GM12878 (cell line): ENCODE measurements around the gene MYLIP. TPM values are rescaled to one million over a fixed set of nuclear protein-coding genes. Genes with fewer than 3 reads are reported as not detected.

Source experiments
- ATAC-seq: fragments of 200-7000 bp; cut with Tn5 transposase; 3 replicates; pipeline ENCODE4 v1.9.1; 2020; ENCODE audit warnings: mild to moderate bottlenecking, moderate library complexity
- BruUV-seq: library from RNA; stranded (reverse); fragments of 400-500 nt; replicated peaks from 2 replicates; lab custom pipeline; 2021; lab: Mats Ljungman, UMichigan
- CTCF ChIA-PET: fragments of 300-600 bp; sonication (Branson Sonifier 250); formaldehyde crosslinking; extraction: SDS; loops from one replicate; lab custom pipeline; 2021; ENCODE audit warnings: inconsistent platforms; lab: Yijun Ruan, JAX
- POLR2A ChIA-PET: fragments of 350-600 bp; formaldehyde crosslinking; extraction: SDS; loops from one replicate; lab custom pipeline; 2021; ENCODE audit warnings: inconsistent platforms; lab: Charles Lee
- RAD21 ChIA-PET: fragments of 300-600 bp; sonication (Branson Sonifier 250); formaldehyde crosslinking; loops from one replicate; lab custom pipeline; 2023; ENCODE audit warnings: antibody characterized with exemption; ENCODE audit not compliant: unreplicated experiment; lab: Charles Lee
- SMC1A ChIA-PET: fragments of 300-600 bp; sonication (Branson Sonifier 250); formaldehyde crosslinking; loops from one replicate; lab custom pipeline; 2023; ENCODE audit not compliant: unreplicated experiment, uncharacterized antibody; lab: Charles Lee
- DNase-seq: peaks from one replicate; pipeline ENCODE4 v3.0.0-alpha.2; 2011; ENCODE audit warnings: low read depth, low spot score
- FAIRE-seq: peaks from 3 replicates; lab custom pipeline; 2011; peaks lifted over from hg19 to GRCh38; lab: Jason Lieb, UNC
- H2AFZ ChIP-seq: 2 replicates; pipeline ENCODE4 v1.6.0; 2011; ENCODE audit warnings: low read depth, low read length, control low read depth; ENCODE audit not compliant: control insufficient read depth
- H3K27ac ChIP-seq: 2 replicates; pipeline ENCODE4 v1.5.1; 2011; ENCODE audit warnings: control low read depth; ENCODE audit not compliant: control insufficient read depth, insufficient read depth
- H3K27me3 ChIP-seq, 2 experiments: replicated peaks in 1 of 2; 2 replicates each; pipeline versions ENCODE4 v1.6.0 to v1.6.1; 2011; ENCODE audit warnings: low read length in 1 of 2; ENCODE audit not compliant: control insufficient read depth in 2 of 2, insufficient read depth in 2 of 2
- H3K36me3 ChIP-seq, 2 experiments: 2 replicates each; pipeline ENCODE4 v1.5.1; 2011; ENCODE audit warnings: low read length in 1 of 2; ENCODE audit not compliant: control insufficient read depth in 2 of 2, insufficient read depth in 2 of 2
- H3K4me1 ChIP-seq: 2 replicates; pipeline ENCODE4 v1.6.1; 2011; ENCODE audit warnings: mild to moderate bottlenecking, low read length, moderate library complexity, mixed read lengths; ENCODE audit not compliant: control insufficient read depth, insufficient read depth
- H3K4me2 ChIP-seq: 2 replicates; pipeline ENCODE4 v1.6.0; 2011; ENCODE audit warnings: control low read depth; ENCODE audit not compliant: control insufficient read depth, insufficient read depth
- H3K4me3 ChIP-seq: fragments of 200-600 bp; sonication (generic); 2 replicates; pipeline ENCODE4 v1.5.1; 2016
- H3K79me2 ChIP-seq: 2 replicates; pipeline ENCODE4 v1.6.0; 2011; ENCODE audit warnings: low read length; ENCODE audit not compliant: control insufficient read depth, insufficient read depth
- H3K9ac ChIP-seq: 2 replicates; pipeline ENCODE4 v1.8.0; 2011; ENCODE audit warnings: low read length, control low read depth, mixed read lengths; ENCODE audit not compliant: control insufficient read depth, insufficient read depth
- H3K9me3 ChIP-seq: replicated peaks from 3 replicates; pipeline ENCODE4 v1.5.1; 2011; ENCODE audit warnings: mild to moderate bottlenecking, low read length; ENCODE audit not compliant: control insufficient read depth, insufficient read depth
- H4K20me1 ChIP-seq: 2 replicates; pipeline ENCODE4 v1.6.0; 2011; ENCODE audit not compliant: control insufficient read depth, insufficient read depth
- BACH1 ChIP-seq: fragments of 450-650 bp; IDR thresholded peaks from 2 replicates; pipeline ENCODE4 v1.6.1; 2017; ENCODE audit warnings: mild to moderate bottlenecking, borderline replicate concordance
- CHD2 ChIP-seq: IDR thresholded peaks from 2 replicates; pipeline ENCODE4 v1.6.1; 2011; ENCODE audit warnings: low read depth, low read length, improper control_type of control experiment, borderline replicate concordance
- NFXL1 ChIP-seq: fragments of 450-650 bp; IDR thresholded peaks from 2 replicates; pipeline ENCODE4 v1.6.1; 2017; ENCODE audit warnings: antibody characterized with exemption, mild to moderate bottlenecking, borderline replicate concordance
- RFX5 ChIP-seq: IDR thresholded peaks from 2 replicates; pipeline ENCODE4 v1.6.1; 2011; ENCODE audit warnings: low read depth, low read length, improper control_type of control experiment
- SMAD1 ChIP-seq: fragments of 450-650 bp; IDR thresholded peaks from 2 replicates; pipeline ENCODE4 v1.6.1; 2018; ENCODE audit warnings: mild to moderate bottlenecking, low read depth; ENCODE audit not compliant: partially characterized antibody
- SUZ12 ChIP-seq: fragments of 200-600 bp; sonication (generic); IDR thresholded peaks from one replicate; pipeline ENCODE4 v1.6.1; 2018; ENCODE audit warnings: antibody characterized with exemption, mild to moderate bottlenecking; ENCODE audit not compliant: unreplicated experiment
- TARDBP ChIP-seq: IDR thresholded peaks from 2 replicates; pipeline ENCODE4 v1.6.1; 2016; ENCODE audit warnings: borderline replicate concordance
- YBX1 ChIP-seq: fragments of 450-650 bp; IDR thresholded peaks from 2 replicates; pipeline ENCODE4 v1.6.1; 2016; ENCODE audit warnings: antibody characterized with exemption
- WGBS: methylation state at CpG from one replicate; pipeline ENCODE4 v1.1.6; 2016; ENCODE audit warnings: low lambda C conversion rate; ENCODE audit not compliant: insufficient replicate concordance, insufficient coverage; ENCODE audit errors: missing lambda C conversion rate; 5-methylcytosine and 5-hydroxymethylcytosine counted together
- in situ Hi-C: fragments of 300-500 bp; cut with MboI; formaldehyde crosslinking; loops from 9 replicates; pipeline ENCODE4 v1.14.3; 2018; ENCODE audit warnings: mixed read lengths
- intact Hi-C: fragments of 100-400 bp; cut with micrococcal nuclease; formaldehyde crosslinking; loops from one replicate; pipeline ENCODE4 v1.14.2; 2022; ENCODE audit not compliant: unreplicated experiment
- polyA plus RNA-seq, 11 experiments: library from polyadenylated mRNA; depleted of rRNA in 4 of 11; unstranded in 6 of 11; stranded (reverse) in 5 of 11; fragments of >200 nt; fragmentation: Nextera tagmentation in 4 of 11; fragmentation: Illumina TruSeq in 1 of 11; extraction: Ambion mirVana in 4 of 11; extraction: Trizol in 1 of 11; gene quantifications; 1 replicate in 1 of 11; 2 replicates in 10 of 11; pipeline versions ENCODE4 v1.2.1 to v1.2.3, GENCODE V29; 2011 to 2016; ENCODE audit warnings: inconsistent platforms in 2 of 11, missing spikeins in 2 of 11, low read depth in 1 of 11
- total RNA-seq, 4 experiments: library from RNA; depleted of rRNA in 3 of 4; stranded (reverse); fragments of >200 nt in 3 of 4; fragmentation: Illumina TruSeq in 1 of 4; extraction: Trizol in 1 of 4; gene quantifications; 2 replicates each; pipeline versions ENCODE4 v1.2.1 to v1.2.3, GENCODE V29; 2013 to 2021
- TF ChIP-seq, protein P1 (sequence below): fragments of 450-650 bp; IDR thresholded peaks from 2 replicates; pipeline ENCODE4 v1.6.1; 2016; ENCODE audit warnings: mild to moderate bottlenecking, moderate library complexity, borderline replicate concordance

Gene MYLIP
- total and polyA plus RNA-seq, 10 of the 15 experiments (the other 5 are each of a cell fraction or from before 2014, with no cell fraction given), result 5.3 to 123 (median 12.5) TPM

DNA sequence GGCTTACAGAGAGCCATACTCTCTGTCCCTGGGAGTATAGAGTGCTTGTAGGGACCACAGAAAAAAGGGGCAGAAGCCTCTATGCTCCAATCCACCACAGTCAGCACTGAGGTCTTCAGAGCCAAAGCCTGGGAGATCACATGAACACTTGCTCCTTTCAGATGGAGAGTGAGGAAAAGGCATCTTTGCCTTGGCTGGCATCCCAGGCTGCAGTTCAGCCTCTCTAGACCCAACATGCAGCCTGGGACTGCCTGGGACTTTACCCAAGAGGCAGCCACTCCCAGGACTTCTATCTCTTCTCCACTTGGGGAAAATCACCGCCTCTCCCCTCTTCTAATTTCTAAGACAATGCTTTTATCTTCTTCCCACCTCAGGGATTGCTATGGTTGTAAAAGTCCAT lies 46.5 kb upstream of the MYLIP start (continued):
- TF ChIP-seq, protein P1, sequence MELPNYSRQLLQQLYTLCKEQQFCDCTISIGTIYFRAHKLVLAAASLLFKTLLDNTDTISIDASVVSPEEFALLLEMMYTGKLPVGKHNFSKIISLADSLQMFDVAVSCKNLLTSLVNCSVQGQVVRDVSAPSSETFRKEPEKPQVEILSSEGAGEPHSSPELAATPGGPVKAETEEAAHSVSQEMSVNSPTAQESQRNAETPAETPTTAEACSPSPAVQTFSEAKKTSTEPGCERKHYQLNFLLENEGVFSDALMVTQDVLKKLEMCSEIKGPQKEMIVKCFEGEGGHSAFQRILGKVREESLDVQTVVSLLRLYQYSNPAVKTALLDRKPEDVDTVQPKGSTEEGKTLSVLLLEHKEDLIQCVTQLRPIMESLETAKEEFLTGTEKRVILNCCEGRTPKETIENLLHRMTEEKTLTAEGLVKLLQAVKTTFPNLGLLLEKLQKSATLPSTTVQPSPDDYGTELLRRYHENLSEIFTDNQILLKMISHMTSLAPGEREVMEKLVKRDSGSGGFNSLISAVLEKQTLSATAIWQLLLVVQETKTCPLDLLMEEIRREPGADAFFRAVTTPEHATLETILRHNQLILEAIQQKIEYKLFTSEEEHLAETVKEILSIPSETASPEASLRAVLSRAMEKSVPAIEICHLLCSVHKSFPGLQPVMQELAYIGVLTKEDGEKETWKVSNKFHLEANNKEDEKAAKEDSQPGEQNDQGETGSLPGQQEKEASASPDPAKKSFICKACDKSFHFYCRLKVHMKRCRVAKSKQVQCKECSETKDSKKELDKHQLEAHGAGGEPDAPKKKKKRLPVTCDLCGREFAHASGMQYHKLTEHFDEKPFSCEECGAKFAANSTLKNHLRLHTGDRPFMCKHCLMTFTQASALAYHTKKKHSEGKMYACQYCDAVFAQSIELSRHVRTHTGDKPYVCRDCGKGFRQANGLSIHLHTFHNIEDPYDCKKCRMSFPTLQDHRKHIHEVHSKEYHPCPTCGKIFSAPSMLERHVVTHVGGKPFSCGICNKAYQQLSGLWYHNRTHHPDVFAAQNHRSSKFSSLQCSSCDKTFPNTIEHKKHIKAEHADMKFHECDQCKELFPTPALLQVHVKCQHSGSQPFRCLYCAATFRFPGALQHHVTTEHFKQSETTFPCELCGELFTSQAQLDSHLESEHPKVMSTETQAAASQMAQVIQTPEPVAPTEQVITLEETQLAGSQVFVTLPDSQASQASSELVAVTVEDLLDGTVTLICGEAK, result no peak

DNA sequence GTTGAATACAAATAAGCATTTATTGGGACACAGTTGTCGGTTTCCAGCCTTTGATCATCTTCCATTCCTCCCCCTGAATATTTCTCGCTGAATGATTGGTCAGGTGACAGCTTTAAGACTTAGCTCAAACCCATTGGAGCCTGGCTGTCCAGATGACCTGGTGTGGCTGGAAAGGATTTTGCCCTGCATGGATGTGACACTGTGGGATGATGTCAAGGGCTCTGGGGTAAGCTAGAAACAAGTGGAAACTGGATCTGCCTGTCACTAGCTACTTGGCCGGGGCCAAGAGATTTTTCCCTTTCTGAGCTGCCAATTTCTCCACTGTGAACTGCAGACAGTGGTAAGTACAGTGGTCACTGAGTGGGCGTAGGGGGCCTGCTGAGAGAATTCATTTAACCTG lies 41.9 kb upstream of the MYLIP start:
- intact Hi-C loops, result no loop called here
- no peak for TF ChIP-seq RFX5
- TF ChIP-seq BACH1, result no peak
- TF ChIP-seq YBX1, result no peak
- no peak for TF ChIP-seq TARDBP
- TF ChIP-seq CHD2, result no peak
- TF ChIP-seq SUZ12, result no peak
- no peak for TF ChIP-seq NFXL1
- no peak for TF ChIP-seq SMAD1

More for the DNA sequence above, 41.9 kb upstream of the MYLIP start:
- no peaks in the 10 kb centered on the region for H3K9me3 ChIP-seq
- no peaks in the 10 kb centered on the region for H3K36me3 ChIP-seq
- ATAC-seq (no peak), FAIRE-seq (no peak), DNase-seq (no peak)
- ChIA-PET RAD21 (interaction anchor here (1.2 kb wide), 1 partner anchor 185 kb away, joined by 3 read pairs; no protein-coding TSS in a partner anchor), CTCF (interaction anchor here (0.8 to 2.0 kb wide), 5 partner anchors 10 to 255 kb away, joined by 3 to 5 read pairs (median 3); no protein-coding TSS in a partner anchor), SMC1A (interaction anchor here (0.6 to 2.3 kb wide), 16 partner anchors 8 to 395 kb away, joined by 3 to 11 read pairs (median 4); no protein-coding TSS in a partner anchor), POLR2A (interaction anchor here (0.6 to 2.3 kb wide), 2 partner anchors 8 to 85 kb away, joined by 3 to 6 read pairs; no protein-coding TSS in a partner anchor)
- no peak overlapping the region for H3K27ac ChIP-seq
- H3K4me1 ChIP-seq, result no peaks in the 10 kb centered on the region
- in situ Hi-C loops, result no loop called here
- no peaks in the 10 kb centered on the region for H3K27me3 ChIP-seq
- H2AFZ ChIP-seq, result no peak overlapping the region
- no peaks in the 10 kb centered on the region for H4K20me1 ChIP-seq
- 38% methylated on average over 4 of the region's 4 CpGs for WGBS
- H3K79me2 ChIP-seq, result no peaks in the 10 kb centered on the region
- no TSS peak for BruUV-seq
- H3K4me2 ChIP-seq, result no peak overlapping the region
- no peak overlapping the region for H3K4me3 ChIP-seq
- H3K9ac ChIP-seq, result no peak overlapping the region
